ENCODE measurements around the gene C6orf15. TPM values are rescaled to one million over a fixed set of nuclear protein-coding genes. Genes with fewer than 3 reads are reported as not detected.
A peak's percentile ranks its signal among the peaks of the same experiment; 100 is the strongest.

The C6orf15 gene
- total RNA-seq, 1 donor, result not detected

DNA sequence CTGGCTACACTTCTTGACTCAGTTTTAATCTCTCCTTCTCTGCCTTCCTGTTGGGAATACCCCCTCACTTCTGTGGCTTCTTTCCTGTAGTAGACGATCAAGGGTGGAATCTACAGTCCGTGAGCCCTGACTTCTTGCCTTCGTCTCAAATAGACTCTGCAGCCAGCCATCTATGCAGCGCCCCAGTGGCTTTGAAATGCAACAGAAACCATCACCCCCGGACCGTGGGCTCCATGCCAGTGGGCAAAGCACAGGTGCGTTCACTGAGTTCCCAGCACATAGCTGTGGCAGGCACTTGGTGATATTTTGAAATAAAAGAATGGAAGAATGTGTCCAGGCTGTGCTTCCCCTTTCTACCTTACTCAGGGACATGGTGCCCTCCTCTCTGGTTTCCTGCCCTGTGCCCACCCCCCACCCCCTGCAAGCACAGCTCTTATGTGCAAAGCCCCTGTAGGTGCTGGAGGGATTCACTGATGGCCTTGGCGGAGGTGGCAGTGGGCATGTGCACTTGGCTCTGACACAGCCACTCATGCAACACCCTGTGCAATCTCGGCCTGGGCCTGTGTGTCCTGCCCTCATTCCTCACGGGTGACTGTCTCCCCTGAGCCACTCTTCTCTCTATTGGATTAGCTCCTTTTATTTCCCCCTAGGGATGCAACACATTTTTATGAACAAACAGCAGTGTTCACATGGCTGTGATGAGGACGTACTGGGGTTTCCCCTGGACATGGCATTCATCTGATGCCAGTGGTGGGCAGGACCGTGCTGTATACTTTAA is 13.4 kb upstream of the C6orf15 start:
- TF ChIP-seq, protein P1, sequence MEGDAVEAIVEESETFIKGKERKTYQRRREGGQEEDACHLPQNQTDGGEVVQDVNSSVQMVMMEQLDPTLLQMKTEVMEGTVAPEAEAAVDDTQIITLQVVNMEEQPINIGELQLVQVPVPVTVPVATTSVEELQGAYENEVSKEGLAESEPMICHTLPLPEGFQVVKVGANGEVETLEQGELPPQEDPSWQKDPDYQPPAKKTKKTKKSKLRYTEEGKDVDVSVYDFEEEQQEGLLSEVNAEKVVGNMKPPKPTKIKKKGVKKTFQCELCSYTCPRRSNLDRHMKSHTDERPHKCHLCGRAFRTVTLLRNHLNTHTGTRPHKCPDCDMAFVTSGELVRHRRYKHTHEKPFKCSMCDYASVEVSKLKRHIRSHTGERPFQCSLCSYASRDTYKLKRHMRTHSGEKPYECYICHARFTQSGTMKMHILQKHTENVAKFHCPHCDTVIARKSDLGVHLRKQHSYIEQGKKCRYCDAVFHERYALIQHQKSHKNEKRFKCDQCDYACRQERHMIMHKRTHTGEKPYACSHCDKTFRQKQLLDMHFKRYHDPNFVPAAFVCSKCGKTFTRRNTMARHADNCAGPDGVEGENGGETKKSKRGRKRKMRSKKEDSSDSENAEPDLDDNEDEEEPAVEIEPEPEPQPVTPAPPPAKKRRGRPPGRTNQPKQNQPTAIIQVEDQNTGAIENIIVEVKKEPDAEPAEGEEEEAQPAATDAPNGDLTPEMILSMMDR (IDR thresholded peaks at IDR 0.05; ENCODE audit: insufficient read depth, low read length), result no peak
- no peak overlapping the region for H3K4me3 ChIP-seq (ENCODE audit: low read depth, low read length)
- DNase-seq (ENCODE audit: low read depth), result peak; percentile 52

DNA sequence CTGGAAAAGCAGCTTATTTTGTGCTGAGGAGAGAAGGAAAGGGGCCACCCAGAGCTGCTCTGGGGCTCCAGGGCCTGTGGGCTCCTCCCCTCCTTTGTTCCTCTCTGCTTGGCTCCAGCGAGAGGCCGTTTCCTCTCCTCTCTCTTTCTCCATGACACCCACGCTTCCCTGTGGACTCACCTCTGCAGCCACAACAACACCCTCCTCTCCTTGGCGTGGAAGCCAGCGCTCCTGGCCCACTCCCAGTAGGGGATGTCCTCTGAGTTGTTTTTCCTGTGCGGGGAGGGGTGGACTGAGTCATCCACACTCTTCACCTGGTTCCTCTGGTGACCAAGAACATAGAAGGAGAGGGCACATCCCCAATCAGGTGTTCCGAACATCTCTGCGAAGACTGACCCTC is 12.8 kb upstream of the C6orf15 start:
- TF ChIP-seq, protein P1 (IDR thresholded peaks at IDR 0.05; ENCODE audit: insufficient read depth, low read length), result no peak
- peak; percentile 56 for DNase-seq (ENCODE audit: low read depth)

DNA sequence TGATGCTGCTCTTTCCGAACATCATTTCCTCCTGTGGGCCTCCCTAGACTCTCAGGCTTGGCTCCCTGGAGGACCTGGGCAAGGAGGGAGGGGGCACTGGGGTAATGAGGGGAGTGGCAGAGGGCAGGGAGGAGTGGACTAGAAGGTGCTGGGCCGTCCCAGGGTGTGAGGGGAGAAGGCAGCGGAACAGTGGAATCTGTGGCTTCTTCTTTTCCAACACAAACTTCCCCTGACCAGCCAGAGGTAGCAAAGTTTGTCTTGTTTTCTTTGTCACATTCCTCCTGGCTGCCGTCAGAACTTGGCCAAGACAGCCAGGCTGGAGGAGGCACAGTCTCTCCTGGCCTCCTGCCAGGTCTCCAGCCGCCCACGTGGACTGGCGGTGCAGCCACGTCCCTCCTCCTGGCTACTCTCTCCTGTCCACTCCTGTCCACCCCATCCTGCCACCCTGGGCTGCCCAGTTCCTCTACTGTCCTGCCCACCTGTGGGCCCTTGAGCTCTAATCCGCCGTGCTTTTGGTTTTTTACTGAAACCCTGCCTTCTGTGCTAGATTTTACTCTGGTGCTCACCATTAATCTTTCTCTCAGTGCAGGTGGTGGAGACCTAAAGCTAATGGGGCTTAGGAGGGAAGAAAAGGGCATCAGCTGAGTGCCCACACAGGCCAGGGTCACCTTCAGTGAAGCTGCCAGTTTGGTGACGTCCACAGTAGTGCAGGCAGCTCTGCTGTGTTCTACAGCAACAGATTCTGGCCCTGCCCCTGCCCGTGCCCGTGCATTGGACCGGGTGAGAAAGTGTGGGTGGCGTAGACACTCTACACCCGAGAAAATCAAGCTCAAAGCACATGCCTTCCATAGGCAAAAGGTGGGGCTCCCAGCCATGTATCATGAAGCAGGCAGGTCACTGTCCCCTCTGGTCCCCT is 10.7 kb upstream of the C6orf15 start:
- peak; percentile 88 for DNase-seq (ENCODE audit: low read depth)
- TF ChIP-seq, protein P1 (IDR thresholded peaks at IDR 0.05; ENCODE audit: insufficient read depth, low read length), result no peak
- no peak overlapping the region for H3K4me3 ChIP-seq (ENCODE audit: low read depth, low read length)

More for the DNA sequence above, 12.8 kb upstream of the C6orf15 start:
- no peak overlapping the region for H3K4me3 ChIP-seq (ENCODE audit: low read depth, low read length)

DNA sequence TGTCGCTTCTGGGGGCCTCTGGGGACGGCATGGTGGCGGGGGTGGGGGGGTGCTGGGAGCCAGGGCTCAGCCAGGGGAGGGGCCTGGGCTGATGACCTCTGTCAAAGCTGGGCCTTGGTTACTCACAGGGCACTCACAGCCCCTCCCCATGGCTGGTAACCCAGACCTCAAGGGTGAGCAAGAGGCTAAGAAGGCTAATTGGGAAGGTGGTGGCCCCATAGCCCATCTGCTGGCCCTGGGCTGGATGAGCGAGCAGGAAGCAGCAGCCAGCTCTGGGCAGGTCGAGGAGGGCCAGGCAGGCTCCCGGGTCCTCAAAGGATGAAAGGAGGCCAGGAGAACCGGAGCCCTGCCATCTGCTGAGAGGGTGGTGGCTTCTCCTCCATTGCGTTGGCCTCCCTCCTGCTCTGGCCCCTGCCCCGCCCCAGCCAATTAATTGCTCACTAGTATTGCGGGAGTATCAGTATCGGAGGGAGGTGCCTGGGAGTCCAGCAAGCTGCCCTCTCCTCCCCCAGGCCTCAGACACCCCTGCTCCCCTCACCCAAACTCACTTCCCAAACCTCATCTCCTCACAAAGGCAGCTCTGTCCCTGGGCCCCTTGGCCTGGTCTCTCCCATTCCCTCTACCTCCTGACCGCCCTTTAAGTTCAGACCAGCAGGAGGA is 8.9 kb upstream of the C6orf15 start:
- no peak for DNase-seq (ENCODE audit: low read depth)
- no peak overlapping the region for H3K4me3 ChIP-seq (ENCODE audit: low read depth, low read length)
- TF ChIP-seq, protein P1 (IDR thresholded peaks at IDR 0.05; ENCODE audit: insufficient read depth, low read length), result no peak

DNA sequence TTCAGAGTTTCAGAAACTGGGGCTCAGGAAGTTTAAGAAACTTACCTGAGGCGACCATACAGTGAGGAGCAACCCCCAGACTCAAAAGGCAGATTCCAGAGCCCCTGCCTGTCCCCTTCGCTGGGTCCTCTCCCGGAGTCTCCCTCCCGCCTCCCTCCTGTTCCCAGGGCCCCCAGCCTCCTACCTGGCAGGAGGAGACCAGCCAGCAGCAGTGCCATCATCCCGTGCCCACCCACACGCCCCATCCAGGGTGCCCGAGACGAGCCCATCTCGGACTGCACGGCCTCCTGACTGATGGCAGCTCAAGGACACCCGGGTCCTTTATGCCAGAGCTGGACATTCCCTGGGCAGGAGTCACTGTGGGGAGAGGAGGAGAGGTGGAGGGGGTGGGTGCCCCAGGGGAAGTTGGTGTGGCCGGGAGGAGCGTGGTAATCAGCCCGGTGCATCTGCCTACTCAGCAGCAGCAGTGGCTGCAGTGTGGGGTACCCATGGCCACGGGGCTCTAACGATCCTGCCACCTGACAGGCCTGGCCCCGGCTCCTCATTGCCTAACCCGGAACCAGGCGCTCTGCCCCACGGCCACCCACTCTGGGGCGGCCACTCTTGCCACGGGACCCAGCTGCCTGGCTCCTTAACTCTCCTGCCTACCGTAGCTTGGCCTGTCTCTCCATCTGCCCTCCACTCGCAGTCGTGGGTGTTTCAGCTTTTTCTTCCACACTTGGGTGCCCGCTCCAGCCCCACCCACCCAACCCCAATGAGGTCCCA is 8.0 kb upstream of the C6orf15 start, which contains the start of gene CDSN:
Gene CDSN, minus strand, starts transcription at position 296 of the 765 bp plus-strand sequence. Its CDS starts 27 bp downstream, at position 269.
- TF ChIP-seq, protein P1 (IDR thresholded peaks at IDR 0.05; ENCODE audit: insufficient read depth, low read length), result no peak
- no peak for DNase-seq (ENCODE audit: low read depth)

DNA sequence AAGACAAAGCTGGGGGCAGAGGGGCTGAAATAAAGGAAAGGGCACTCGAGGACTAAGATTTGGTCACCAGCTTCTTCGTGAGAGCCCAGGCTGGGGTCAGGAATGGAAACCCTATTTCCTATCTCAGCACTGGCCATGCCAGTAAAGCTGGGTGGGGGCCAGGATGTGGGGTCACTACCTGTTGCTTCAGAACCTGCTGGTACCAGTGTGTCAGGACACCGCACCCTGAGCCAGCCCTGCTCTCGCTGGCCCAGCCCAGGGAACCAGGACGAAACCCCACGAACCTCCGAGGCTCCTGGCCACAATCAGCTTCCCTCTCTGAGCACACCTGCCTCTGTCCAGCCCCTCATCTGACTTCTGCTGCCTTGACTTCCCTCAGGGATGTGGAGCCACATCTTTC is 5.8 kb upstream of the C6orf15 start:
- H3K4me3 ChIP-seq (ENCODE audit: low read depth, low read length), result no peak overlapping the region
- TF ChIP-seq, protein P1 (IDR thresholded peaks at IDR 0.05; ENCODE audit: insufficient read depth, low read length), result no peak
- no peak for DNase-seq (ENCODE audit: low read depth)

More for the DNA sequence above, 8.0 kb upstream of the C6orf15 start, which contains the start of gene CDSN:
- no peak within 1 kb of the TSS for H3K4me3 ChIP-seq (ENCODE audit: low read depth, low read length)
